ENCODE results near the gene CSNK1D. TPM values are rescaled to one million over a fixed set of nuclear protein-coding genes. Genes with fewer than 3 reads are reported as not detected.

CSNK1D gene
- total and polyA plus RNA-seq, 8 donors, result 47.1 to 107 (median 66.0) TPM

DNA sequence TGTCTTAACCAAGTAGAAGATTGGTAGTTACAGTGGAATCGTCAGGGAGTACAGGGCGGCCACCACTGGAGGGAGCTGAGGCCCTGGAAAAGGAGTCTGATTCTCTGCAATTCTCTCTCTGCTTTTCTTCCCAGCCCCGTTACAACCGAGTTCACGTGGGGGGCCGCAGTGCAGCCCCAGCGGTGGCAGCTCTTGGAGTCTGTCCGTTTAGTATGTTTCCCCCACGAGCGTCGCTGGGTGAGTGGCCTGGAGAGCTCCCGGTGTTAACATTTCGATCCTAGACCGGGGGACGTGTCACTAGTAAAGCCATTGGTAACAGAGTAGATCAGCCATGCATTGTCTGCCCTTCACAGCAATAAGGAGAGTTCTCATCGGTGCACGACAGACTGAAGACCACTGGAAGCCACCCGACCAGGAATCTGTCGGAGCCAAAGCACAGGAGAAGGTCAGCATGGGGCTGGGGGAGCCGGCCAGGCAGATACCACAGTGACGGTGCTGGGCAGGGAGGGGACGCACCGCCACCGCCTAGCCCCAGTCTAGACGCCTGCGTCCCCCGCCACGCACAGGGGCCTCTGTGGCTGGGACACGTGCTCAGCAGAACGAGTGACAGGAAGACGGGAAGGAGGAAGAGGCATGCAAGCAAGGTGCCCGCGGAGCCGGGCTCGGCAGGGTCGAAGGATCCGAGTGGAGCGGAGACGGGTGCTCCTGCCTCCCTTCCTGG is 28.9 kb downstream of the CSNK1D start:
- WGBS, 2 donors, result 89 to 92% methylated on average over 39 of the region's 39 CpGs
- H3K4me1 ChIP-seq, result peaks cover 8 to 24% (median 23%) of the 10 kb centered on the region in 3 donors
- FAIRE-seq (no peak), ATAC-seq (no peak), DNase-seq (peak in 2 of 6 donors; percentile 27 to 66)
- no peak overlapping the region for H3K27ac ChIP-seq
- peaks cover 9 to 67% (median 51%) of the 10 kb centered on the region in 3 donors for H3K36me3 ChIP-seq
- TF ChIP-seq, protein P1, sequence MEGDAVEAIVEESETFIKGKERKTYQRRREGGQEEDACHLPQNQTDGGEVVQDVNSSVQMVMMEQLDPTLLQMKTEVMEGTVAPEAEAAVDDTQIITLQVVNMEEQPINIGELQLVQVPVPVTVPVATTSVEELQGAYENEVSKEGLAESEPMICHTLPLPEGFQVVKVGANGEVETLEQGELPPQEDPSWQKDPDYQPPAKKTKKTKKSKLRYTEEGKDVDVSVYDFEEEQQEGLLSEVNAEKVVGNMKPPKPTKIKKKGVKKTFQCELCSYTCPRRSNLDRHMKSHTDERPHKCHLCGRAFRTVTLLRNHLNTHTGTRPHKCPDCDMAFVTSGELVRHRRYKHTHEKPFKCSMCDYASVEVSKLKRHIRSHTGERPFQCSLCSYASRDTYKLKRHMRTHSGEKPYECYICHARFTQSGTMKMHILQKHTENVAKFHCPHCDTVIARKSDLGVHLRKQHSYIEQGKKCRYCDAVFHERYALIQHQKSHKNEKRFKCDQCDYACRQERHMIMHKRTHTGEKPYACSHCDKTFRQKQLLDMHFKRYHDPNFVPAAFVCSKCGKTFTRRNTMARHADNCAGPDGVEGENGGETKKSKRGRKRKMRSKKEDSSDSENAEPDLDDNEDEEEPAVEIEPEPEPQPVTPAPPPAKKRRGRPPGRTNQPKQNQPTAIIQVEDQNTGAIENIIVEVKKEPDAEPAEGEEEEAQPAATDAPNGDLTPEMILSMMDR (IDR thresholded peaks at IDR 0.05), result peak in 2 of 4 donors; percentile 8 to 19
- no peaks in the 10 kb centered on the region for H3K27me3 ChIP-seq
- H3K9me3 ChIP-seq, result no peaks in the 10 kb centered on the region
- intact Hi-C loops (cut with DNase I), result no loop called here
- no peak overlapping the region for H3K4me3 ChIP-seq

DNA sequence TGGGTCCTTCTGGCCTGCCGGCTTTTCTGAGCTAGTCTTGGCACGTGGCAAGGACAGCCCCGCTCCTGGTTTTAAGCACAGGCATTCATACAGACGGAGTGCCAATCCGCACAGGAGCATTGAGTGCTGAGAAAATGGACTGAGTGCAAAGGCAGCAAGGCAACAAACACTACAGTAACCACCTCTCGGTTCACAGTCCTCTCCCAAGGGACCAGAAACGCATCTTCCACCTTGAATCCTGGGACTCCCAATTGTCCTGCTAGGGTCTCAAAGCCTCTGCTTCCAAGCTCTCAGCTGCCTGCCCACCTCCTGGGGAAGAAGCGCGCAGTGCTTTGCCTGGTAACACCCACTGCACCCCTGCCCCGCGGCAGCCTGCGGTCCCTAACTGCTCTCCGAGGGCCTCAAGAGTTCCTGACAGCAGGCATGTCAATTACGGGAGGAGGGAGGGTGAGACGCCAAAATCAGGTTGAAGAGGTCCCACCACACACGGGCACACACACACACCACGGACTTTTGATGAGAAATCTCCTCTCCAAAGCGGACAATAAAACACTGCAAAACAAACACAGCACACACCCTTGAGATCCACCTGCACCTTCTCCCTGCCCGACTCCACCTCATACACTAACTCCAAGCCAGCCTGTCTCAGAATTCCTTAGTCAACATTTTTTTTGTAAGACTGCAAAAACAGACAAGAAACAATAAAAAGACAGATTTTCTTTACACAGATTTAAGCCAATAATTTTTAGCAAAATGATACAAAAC is 29.7 kb downstream of the CSNK1D start:
- ATAC-seq, result no peak
- Histone ChIP-seq H3K36me3 (peaks cover 9 to 61% (median 48%) of the 10 kb centered on the region in 3 donors), H3K27ac (peak overlapping the region in 1 of 4 donors; percentile 60)

DNA sequence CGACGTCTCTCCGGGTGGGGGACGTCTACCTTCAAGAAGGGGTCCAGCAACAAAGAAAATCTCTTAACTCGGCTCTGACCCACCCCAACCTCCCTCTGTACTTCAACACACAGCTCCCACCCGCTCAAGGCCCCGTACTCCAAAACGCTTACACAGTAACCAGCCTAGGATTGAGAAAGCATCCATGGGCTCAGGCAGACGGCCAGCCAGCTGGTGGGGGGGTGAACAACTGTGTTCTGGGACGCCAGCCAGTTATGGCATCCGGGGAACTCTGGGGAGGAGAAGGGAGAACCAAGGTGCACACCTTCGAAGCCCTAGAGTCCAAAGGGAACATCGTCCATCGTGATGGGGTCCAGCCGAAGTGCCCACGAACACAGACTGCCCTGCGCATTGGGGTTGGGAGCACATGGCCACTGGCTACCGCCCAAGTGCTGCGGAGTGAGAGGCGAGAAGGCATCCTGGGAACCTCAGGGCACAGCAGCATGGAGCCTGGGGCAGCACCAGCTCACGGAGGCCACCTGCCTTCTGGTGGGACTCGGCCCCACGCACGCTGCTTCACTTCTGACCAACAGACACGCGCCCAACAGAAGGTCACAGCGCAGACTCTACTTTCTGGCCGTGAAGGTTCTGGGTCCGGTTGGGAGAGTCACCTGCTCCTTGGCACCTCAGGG is 30.4 kb downstream of the CSNK1D start:
- Histone ChIP-seq H3K4me3 (no peak overlapping the region), H3K9me3 (no peaks in the 10 kb centered on the region), H3K27ac (peak overlapping the region in 3 of 4 donors; percentile 33 to 60 (median 58)), H3K27me3 (no peaks in the 10 kb centered on the region), H3K36me3 (peaks cover 8 to 54% (median 41%) of the 10 kb centered on the region in 3 donors), H3K4me1 (peaks cover 8 to 24% (median 23%) of the 10 kb centered on the region in 3 donors)
- WGBS, 2 donors, result 43 to 49% methylated on average over 29 of the region's 29 CpGs
- TF ChIP-seq, protein P1 (IDR thresholded peaks at IDR 0.05), result no peak
- intact Hi-C loops (cut with DNase I), result no loop called here
- FAIRE-seq, result no peak
- DNase-seq, result peak; percentile 73 to 95 (median 88)
- ATAC-seq, result peak; percentile 53 to 74 (median 60)

More for the DNA sequence above, 29.7 kb downstream of the CSNK1D start:
- no peak overlapping the region for H3K4me3 ChIP-seq
- TF ChIP-seq, protein P1 (IDR thresholded peaks at IDR 0.05), result no peak
- intact Hi-C loops (cut with DNase I), result no loop called here
- no peaks in the 10 kb centered on the region for H3K9me3 ChIP-seq
- DNase-seq (peak in 3 of 6 donors; percentile 19 to 55 (median 25)), FAIRE-seq (no peak)
- H3K4me1 ChIP-seq, result peaks cover 8 to 24% (median 23%) of the 10 kb centered on the region in 3 donors
- WGBS, 2 donors, result 91 to 95% methylated on average over 19 of the region's 19 CpGs
- H3K27me3 ChIP-seq, result no peaks in the 10 kb centered on the region

DNA sequence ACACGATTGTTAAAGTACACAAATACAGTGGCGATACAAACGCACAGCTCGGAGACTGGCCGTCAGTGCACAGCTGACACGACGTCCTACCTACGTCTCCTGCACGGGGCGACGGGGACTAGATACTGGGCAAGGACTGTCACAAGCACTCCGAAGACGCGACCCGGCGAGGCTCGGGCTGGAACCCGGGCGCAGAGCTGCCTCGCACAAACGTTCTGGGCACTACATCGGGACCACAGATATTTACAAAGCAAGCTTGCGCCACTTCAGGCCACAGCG is 30.9 kb downstream of the CSNK1D start:
- peak in 1 of 4 donors; percentile 0 for ATAC-seq

More for the DNA sequence above, 30.9 kb downstream of the CSNK1D start:
- intact Hi-C loops (cut with DNase I), result no loop called here
- no peak overlapping the region for H3K4me3 ChIP-seq
- TF ChIP-seq, protein P1 (IDR thresholded peaks at IDR 0.05), result no peak
- peak in 1 of 6 donors; percentile 51 for DNase-seq
- WGBS, 2 donors, result 35 to 53% methylated on average over 24 of the region's 24 CpGs
- peaks cover 4 to 50% (median 38%) of the 10 kb centered on the region in 3 donors for H3K36me3 ChIP-seq
- H3K27me3 ChIP-seq, result no peaks in the 10 kb centered on the region
- FAIRE-seq, result no peak
- peaks cover 8 to 24% (median 23%) of the 10 kb centered on the region in 3 donors for H3K4me1 ChIP-seq
- peak overlapping the region in 3 of 4 donors; percentile 33 to 60 (median 58) for H3K27ac ChIP-seq
- no peaks in the 10 kb centered on the region for H3K9me3 ChIP-seq

All from pancreas (tissue), 10 donors.